Upper lobe of left lung (tissue), 4 donors: Measurements from ENCODE around the gene CEACAM19.
"Not testable (repeated sequence)": the region's sequence is repeated elsewhere in the genome, so short reads cannot be mapped to it uniquely, and the experiment has no call there.

Experiments
- CTCF ChIP-seq, 6 experiments: fragments of 450-650 bp in 4 of 6; fragments of 200-600 bp in 2 of 6; sonication (generic) in 2 of 6; IDR thresholded peaks; one replicate each; pipeline ENCODE4 v1.5.1; 2016 to 2019; ENCODE audit warnings: antibody characterized with exemption in 6 of 6
- EP300 ChIP-seq, 4 donors: sonication (generic); formaldehyde crosslinking; IDR thresholded peaks; one replicate each; pipeline ENCODE4 v1.5.1; 2017; ENCODE audit warnings: antibody characterized with exemption in 4 of 4, control low read depth in 2 of 4
- POLR2AphosphoS5 ChIP-seq, 2 donors: sonication (generic); formaldehyde crosslinking; IDR thresholded peaks; one replicate each; pipeline ENCODE4 v1.5.1; 2017; ENCODE audit warnings: antibody characterized with exemption in 2 of 2

- not testable (repeated sequence) for TF ChIP-seq CTCF, POLR2AphosphoS5, EP300 (IDR thresholded peaks at IDR 0.05)
Observed at GRCh38 chr19:44670027-44670426, 1.3 kb upstream of the CEACAM19 start.
